Activated CD4-positive, alpha-beta memory T cell treated with anti-CD3 and anti-CD28 coated beads for 36 hours (primary cell): Measurements from ENCODE around the gene TRIOBP. TPM values are rescaled to one million over a fixed set of nuclear protein-coding genes. Genes with fewer than 3 reads are reported as not detected.

Experiments used
- CTCF ChIA-PET: fragments of 350-600 bp; sonication (Branson Sonifier 250); formaldehyde crosslinking; loops from one replicate; lab custom pipeline; 2021; ENCODE audit warnings: antibody characterized with exemption, inconsistent platforms; lab: Charles Lee
- POLR2A ChIA-PET: fragments of 350-600 bp; sonication (Branson Sonifier 250); formaldehyde crosslinking; loops from one replicate; lab custom pipeline; 2021; ENCODE audit warnings: antibody characterized with exemption; lab: Charles Lee
- DNase-seq: peaks from one replicate; pipeline ENCODE4 v3.0.0-alpha.2; 2020
- H3K27ac Mint-ChIP-seq: one replicate; pipeline ENCODE4 v1.8.0; 2021; ENCODE audit warnings: mixed read lengths
- H3K27me3 Mint-ChIP-seq: one replicate; pipeline ENCODE4 v1.8.0; 2021; ENCODE audit warnings: mixed read lengths
- H3K36me3 Mint-ChIP-seq: one replicate; pipeline ENCODE4 v1.8.0; 2021; ENCODE audit warnings: mixed read lengths
- H3K4me1 Mint-ChIP-seq: one replicate; pipeline ENCODE4 v1.8.0; 2021; ENCODE audit warnings: low read depth, mixed read lengths
- H3K4me3 Mint-ChIP-seq: one replicate; pipeline ENCODE4 v1.8.0; 2021; ENCODE audit warnings: mild to moderate bottlenecking, mixed read lengths
- H3K9me3 Mint-ChIP-seq: one replicate; pipeline ENCODE4 v1.8.0; 2021; ENCODE audit warnings: mixed read lengths
- intact Hi-C: fragments of 100-400 bp; cut with micrococcal nuclease; formaldehyde crosslinking; loops from one replicate; pipeline ENCODE4 v1.15.1; 2023
- total RNA-seq, 2 experiments: library from RNA; stranded (reverse); gene quantifications; one replicate each; pipeline ENCODE4 v1.2.3, GENCODE V29; 2021

TRIOBP gene
- total RNA-seq, 2 experiments from 2014 or later, result 25.0 to 26.8 TPM

- DNase-seq, result peak; percentile 11
- peaks cover 2% of the 10 kb centered on the region for H3K36me3 Mint-ChIP-seq
- peak overlapping the region; percentile 56 for H3K27ac Mint-ChIP-seq
- H3K4me1 Mint-ChIP-seq, result peaks cover 27% of the 10 kb centered on the region
- ChIA-PET POLR2A (interaction anchor here (0.9 kb wide), 1 partner anchor 17 kb away, joined by 4 read pairs; no protein-coding TSS in a partner anchor), CTCF (interaction anchor here (1.6 kb wide), 1 partner anchor 140 kb away, joined by 4 read pairs; no protein-coding TSS in a partner anchor)
- H3K4me3 Mint-ChIP-seq, result peak overlapping the region; percentile 89
- H3K27me3 Mint-ChIP-seq, result no peaks in the 10 kb centered on the region
- no peaks in the 10 kb centered on the region for H3K9me3 Mint-ChIP-seq
- intact Hi-C loops, result loop anchor here (2.0 to 10.0 kb wide), 2 partner anchors 112 to 138 kb away; partner anchors contain the start of genes GGA1 and SH3BP1
Measured at GRCh38 chr22:37747080-37747714, 50.3 kb downstream of the TRIOBP start.

GRCh38 chr22:37747715-37748100 is 50.9 kb downstream of the TRIOBP start:
- peaks cover 24% of the 10 kb centered on the region for H3K4me1 Mint-ChIP-seq
- peaks cover 2% of the 10 kb centered on the region for H3K36me3 Mint-ChIP-seq
- intact Hi-C loops, result loop anchor here (2.0 to 10.0 kb wide), 2 partner anchors 113 to 139 kb away; partner anchors contain the start of genes GGA1 and SH3BP1
- CTCF ChIA-PET, result interaction anchor here (1.6 kb wide), 1 partner anchor 141 kb away, joined by 4 read pairs; no protein-coding TSS in a partner anchor
- H3K9me3 Mint-ChIP-seq, result no peaks in the 10 kb centered on the region
- H3K27ac Mint-ChIP-seq, result no peak overlapping the region
- H3K4me3 Mint-ChIP-seq, result peak overlapping the region; percentile 89
- no peak for DNase-seq
- POLR2A ChIA-PET, result no interaction called here
- H3K27me3 Mint-ChIP-seq, result no peaks in the 10 kb centered on the region

- no peak overlapping the region for H3K27ac Mint-ChIP-seq
- POLR2A ChIA-PET, result no interaction called here
- no peak for DNase-seq
- H3K27me3 Mint-ChIP-seq, result no peaks in the 10 kb centered on the region
- no peak overlapping the region for H3K4me3 Mint-ChIP-seq
- H3K9me3 Mint-ChIP-seq, result no peaks in the 10 kb centered on the region
- CTCF ChIA-PET, result no interaction called here
- intact Hi-C loops, result loop anchor here (10.0 kb wide), 1 partner anchor 114 kb away; the partner anchor contains the start of gene SH3BP1
- peaks cover 2% of the 10 kb centered on the region for H3K36me3 Mint-ChIP-seq
- H3K4me1 Mint-ChIP-seq, result peaks cover 24% of the 10 kb centered on the region
Measured at GRCh38 chr22:37748659-37749058, 51.8 kb downstream of the TRIOBP start.

GRCh38 chr22:37749226-37749625 is 52.4 kb downstream of the TRIOBP start:
- Mint-ChIP-seq H3K4me1 (peaks cover 24% of the 10 kb centered on the region), H3K9me3 (no peaks in the 10 kb centered on the region), H3K27ac (no peak overlapping the region), H3K27me3 (no peaks in the 10 kb centered on the region), H3K4me3 (no peak overlapping the region), H3K36me3 (peaks cover 2% of the 10 kb centered on the region)
- ChIA-PET CTCF (no interaction called here), POLR2A (no interaction called here)
- intact Hi-C loops, result loop anchor here (10.0 kb wide), 1 partner anchor 114 kb away; the partner anchor contains the start of gene SH3BP1
- DNase-seq, result no peak

- Mint-ChIP-seq H3K9me3 (no peaks in the 10 kb centered on the region), H3K36me3 (peaks cover 3% of the 10 kb centered on the region), H3K27me3 (no peaks in the 10 kb centered on the region), H3K27ac (no peak overlapping the region), H3K4me1 (peaks cover 23% of the 10 kb centered on the region), H3K4me3 (no peak overlapping the region)
- intact Hi-C loops, result loop anchor here (10.0 kb wide), 1 partner anchor 115 kb away; the partner anchor contains the start of gene SH3BP1
- no peak for DNase-seq
- CTCF ChIA-PET, result no interaction called here
- POLR2A ChIA-PET, result no interaction called here
Measured at GRCh38 chr22:37749831-37750595, 53.2 kb downstream of the TRIOBP start.

- POLR2A ChIA-PET, result no interaction called here
- intact Hi-C loops, result no loop called here
- Mint-ChIP-seq H3K4me3 (no peak overlapping the region), H3K27me3 (no peaks in the 10 kb centered on the region), H3K9me3 (no peaks in the 10 kb centered on the region), H3K36me3 (peaks cover 5% of the 10 kb centered on the region), H3K4me1 (peaks cover 17% of the 10 kb centered on the region), H3K27ac (no peak overlapping the region)
- CTCF ChIA-PET, result no interaction called here
- DNase-seq, result no peak
Measured at GRCh38 chr22:37750596-37751162, 53.8 kb downstream of the TRIOBP start.

GRCh38 chr22:37751449-37752188 is 54.8 kb downstream of the TRIOBP start:
- peaks cover 17% of the 10 kb centered on the region for H3K4me1 Mint-ChIP-seq
- CTCF ChIA-PET, result no interaction called here
- H3K9me3 Mint-ChIP-seq, result no peaks in the 10 kb centered on the region
- intact Hi-C loops, result no loop called here
- no peak overlapping the region for H3K4me3 Mint-ChIP-seq
- no peaks in the 10 kb centered on the region for H3K27me3 Mint-ChIP-seq
- POLR2A ChIA-PET, result no interaction called here
- peaks cover 5% of the 10 kb centered on the region for H3K36me3 Mint-ChIP-seq
- DNase-seq, result no peak
- H3K27ac Mint-ChIP-seq, result no peak overlapping the region

- Mint-ChIP-seq H3K27ac (no peak overlapping the region), H3K4me1 (peaks cover 12% of the 10 kb centered on the region), H3K27me3 (no peaks in the 10 kb centered on the region), H3K9me3 (no peaks in the 10 kb centered on the region), H3K36me3 (peaks cover 5% of the 10 kb centered on the region), H3K4me3 (no peak overlapping the region)
- DNase-seq, result no peak
- intact Hi-C loops, result no loop called here
- CTCF ChIA-PET, result no interaction called here
- POLR2A ChIA-PET, result no interaction called here
Measured at GRCh38 chr22:37752189-37753087, 55.6 kb downstream of the TRIOBP start.

GRCh38 chr22:37753746-37754145 is 56.9 kb downstream of the TRIOBP start:
- no peak for DNase-seq
- CTCF ChIA-PET, result no interaction called here
- Mint-ChIP-seq H3K9me3 (no peaks in the 10 kb centered on the region), H3K27me3 (no peaks in the 10 kb centered on the region), H3K4me1 (peaks cover under 1% of the 10 kb centered on the region), H3K36me3 (peaks cover 9% of the 10 kb centered on the region), H3K27ac (no peak overlapping the region), H3K4me3 (no peak overlapping the region)
- POLR2A ChIA-PET, result no interaction called here
- intact Hi-C loops, result no loop called here

- peaks cover 12% of the 10 kb centered on the region for H3K36me3 Mint-ChIP-seq
- H3K27ac Mint-ChIP-seq, result no peak overlapping the region
- no peak overlapping the region for H3K4me3 Mint-ChIP-seq
- CTCF ChIA-PET, result no interaction called here
- DNase-seq, result no peak
- H3K4me1 Mint-ChIP-seq, result no peaks in the 10 kb centered on the region
- intact Hi-C loops, result no loop called here
- no peaks in the 10 kb centered on the region for H3K27me3 Mint-ChIP-seq
- H3K9me3 Mint-ChIP-seq, result no peaks in the 10 kb centered on the region
- POLR2A ChIA-PET, result no interaction called here
Measured at GRCh38 chr22:37757663-37758062, 60.8 kb downstream of the TRIOBP start.

GRCh38 chr22:37758694-37759093 is 61.8 kb downstream of the TRIOBP start:
- ChIA-PET POLR2A (no interaction called here), CTCF (no interaction called here)
- no peak for DNase-seq
- Mint-ChIP-seq H3K9me3 (no peaks in the 10 kb centered on the region), H3K27me3 (no peaks in the 10 kb centered on the region), H3K36me3 (peaks cover 10% of the 10 kb centered on the region), H3K4me3 (no peak overlapping the region), H3K27ac (no peak overlapping the region), H3K4me1 (no peaks in the 10 kb centered on the region)
- intact Hi-C loops, result no loop called here
